A549 (cell line): ENCODE measurements around the gene ADGRG2.

ENCODE experiments used
- CBX2 ChIP-seq: fragments of 200-600 bp; sonication (generic); IDR thresholded peaks from 2 replicates; pipeline ENCODE4 v1.6.1; 2016; ENCODE audit warnings: low read depth, mild to moderate bottlenecking, borderline replicate concordance
- CBX8 ChIP-seq: fragments of 200-600 bp; sonication (generic); IDR thresholded peaks from 2 replicates; pipeline ENCODE4 v1.6.1; 2016
- CEBPB ChIP-seq, 2 experiments: fragments of >200 bp in 1 of 2; sonication (Bioruptor Twin) in 1 of 2; formaldehyde crosslinking in 1 of 2; IDR thresholded peaks; 2 replicates each; pipeline ENCODE4 v1.6.1; 2012 to 2016
- EP300 ChIP-seq, 2 experiments: fragments of >200 bp; sonication (Bioruptor Twin); formaldehyde crosslinking; IDR thresholded peaks; 2 replicates in 1 of 2; 3 replicates in 1 of 2; pipeline ENCODE4 v1.6.1; 2016 to 2017
- JUN ChIP-seq, 2 experiments: fragments of >200 bp; sonication (Bioruptor Twin); formaldehyde crosslinking; IDR thresholded peaks; 2 replicates in 1 of 2; 3 replicates in 1 of 2; pipeline ENCODE4 v1.6.1; 2016 to 2017
- KDM1A ChIP-seq: fragments of 200-600 bp; sonication (generic); IDR thresholded peaks from 2 replicates; pipeline ENCODE4 v1.6.1; 2016; ENCODE audit warnings: low read depth, mild to moderate bottlenecking
- MAFK ChIP-seq: fragments of 450-650 bp; IDR thresholded peaks from 2 replicates; pipeline ENCODE4 v1.6.1; 2014; ENCODE audit not compliant: partially characterized antibody
- POLR2A ChIP-seq: IDR thresholded peaks from 2 replicates; pipeline ENCODE4 v1.6.1; 2012; ENCODE audit warnings: mild to moderate bottlenecking, low read length
- RAD21 ChIP-seq, 2 experiments: fragments of >200 bp in 1 of 2; sonication (Bioruptor Twin) in 1 of 2; formaldehyde crosslinking in 1 of 2; IDR thresholded peaks in 1 of 2; conservative IDR thresholded peaks in 1 of 2; 2 replicates in 1 of 2; 3 replicates in 1 of 2; pipeline ENCODE4 v1.6.1; 2012 to 2018; ENCODE audit warnings: inconsistent platforms in 1 of 2
- SMC3 ChIP-seq: fragments of >200 bp; sonication (Bioruptor Twin); formaldehyde crosslinking; IDR thresholded peaks from 3 replicates; pipeline ENCODE4 v1.6.1; 2018; ENCODE audit warnings: inconsistent platforms
- ZFP36 ChIP-seq: fragments of 450-650 bp; IDR thresholded peaks from 2 replicates; pipeline ENCODE4 v1.6.1; 2014; ENCODE audit warnings: borderline replicate concordance; ENCODE audit not compliant: partially characterized antibody
- TF ChIP-seq, protein P1 (sequence below): fragments of >200 bp; sonication (Bioruptor Twin); formaldehyde crosslinking; IDR thresholded peaks from 3 replicates; pipeline ENCODE4 v1.5.1; 2016
- TF ChIP-seq, protein P2 (sequence below): IDR thresholded peaks from 2 replicates; pipeline ENCODE4 v1.6.1; 2012
- TF ChIP-seq, protein P3 (sequence below): IDR thresholded peaks from 2 replicates; pipeline ENCODE4 v1.6.1; 2012

DNA sequence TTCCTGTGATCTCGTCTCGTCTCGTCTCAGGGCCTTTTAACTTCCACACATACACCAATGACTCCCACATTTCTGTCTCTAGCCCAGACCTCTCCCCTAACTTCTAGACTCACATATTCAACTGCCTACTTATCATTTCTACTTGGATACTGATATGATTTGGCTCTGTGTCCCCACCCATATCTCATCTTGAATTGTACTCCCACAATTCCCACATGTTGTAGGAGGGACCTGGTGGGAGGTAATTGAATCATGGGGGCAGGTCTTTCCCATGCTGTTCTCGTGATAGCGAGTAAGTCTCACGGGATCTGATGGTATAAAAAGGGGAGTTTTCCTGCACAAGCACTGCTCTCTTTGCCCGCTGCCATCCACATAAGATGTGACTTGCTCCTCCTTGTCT lies 147.3 kb downstream of the ADGRG2 start:
- TF ChIP-seq POLR2A (no peak), SMC3 (no peak), MAFK (no peak), KDM1A (no peak), CBX2 (no peak), EP300 (IDR thresholded peaks at IDR 0.05) (no peak), RAD21 (conservative IDR thresholded peaks at IDR 0.05 in 1 of 2, IDR thresholded peaks at IDR 0.05 in 1 of 2) (no peak), JUN (IDR thresholded peaks at IDR 0.05) (no peak), ZFP36 (no peak), CEBPB (IDR thresholded peaks at IDR 0.05) (no peak), CBX8 (no peak)
- TF ChIP-seq, protein P1, sequence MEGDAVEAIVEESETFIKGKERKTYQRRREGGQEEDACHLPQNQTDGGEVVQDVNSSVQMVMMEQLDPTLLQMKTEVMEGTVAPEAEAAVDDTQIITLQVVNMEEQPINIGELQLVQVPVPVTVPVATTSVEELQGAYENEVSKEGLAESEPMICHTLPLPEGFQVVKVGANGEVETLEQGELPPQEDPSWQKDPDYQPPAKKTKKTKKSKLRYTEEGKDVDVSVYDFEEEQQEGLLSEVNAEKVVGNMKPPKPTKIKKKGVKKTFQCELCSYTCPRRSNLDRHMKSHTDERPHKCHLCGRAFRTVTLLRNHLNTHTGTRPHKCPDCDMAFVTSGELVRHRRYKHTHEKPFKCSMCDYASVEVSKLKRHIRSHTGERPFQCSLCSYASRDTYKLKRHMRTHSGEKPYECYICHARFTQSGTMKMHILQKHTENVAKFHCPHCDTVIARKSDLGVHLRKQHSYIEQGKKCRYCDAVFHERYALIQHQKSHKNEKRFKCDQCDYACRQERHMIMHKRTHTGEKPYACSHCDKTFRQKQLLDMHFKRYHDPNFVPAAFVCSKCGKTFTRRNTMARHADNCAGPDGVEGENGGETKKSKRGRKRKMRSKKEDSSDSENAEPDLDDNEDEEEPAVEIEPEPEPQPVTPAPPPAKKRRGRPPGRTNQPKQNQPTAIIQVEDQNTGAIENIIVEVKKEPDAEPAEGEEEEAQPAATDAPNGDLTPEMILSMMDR = no peak
- TF ChIP-seq, protein P2, sequence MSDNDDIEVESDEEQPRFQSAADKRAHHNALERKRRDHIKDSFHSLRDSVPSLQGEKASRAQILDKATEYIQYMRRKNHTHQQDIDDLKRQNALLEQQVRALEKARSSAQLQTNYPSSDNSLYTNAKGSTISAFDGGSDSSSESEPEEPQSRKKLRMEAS = no peak
- TF ChIP-seq, protein P3, sequence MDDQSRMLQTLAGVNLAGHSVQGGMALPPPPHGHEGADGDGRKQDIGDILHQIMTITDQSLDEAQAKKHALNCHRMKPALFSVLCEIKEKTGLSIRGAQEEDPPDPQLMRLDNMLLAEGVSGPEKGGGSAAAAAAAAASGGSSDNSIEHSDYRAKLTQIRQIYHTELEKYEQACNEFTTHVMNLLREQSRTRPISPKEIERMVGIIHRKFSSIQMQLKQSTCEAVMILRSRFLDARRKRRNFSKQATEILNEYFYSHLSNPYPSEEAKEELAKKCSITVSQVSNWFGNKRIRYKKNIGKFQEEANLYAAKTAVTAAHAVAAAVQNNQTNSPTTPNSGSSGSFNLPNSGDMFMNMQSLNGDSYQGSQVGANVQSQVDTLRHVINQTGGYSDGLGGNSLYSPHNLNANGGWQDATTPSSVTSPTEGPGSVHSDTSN = no peak
